ENCODE measurements around the gene LBR.

LBR gene

GRCh38 chr1:225445639-225446594 is 18.1 kb upstream of the LBR start:
- Histone ChIP-seq H3K27ac (replicated peaks; ENCODE audit: low read length) (no peak overlapping the region), H3K4me3 (ENCODE audit: low read length in 2 of 2) (no peak overlapping the region), H3K9me3 (replicated peaks in 1 of 2; ENCODE audit: control insufficient read depth in 2 of 2, insufficient read depth in 1 of 2, low read depth in 1 of 2, low read length in 2 of 2) (no peaks in the 10 kb centered on the region), H3K27me3 (ENCODE audit: control insufficient read depth in 3 of 3, insufficient read depth in 3 of 3, low read depth in 1 of 3, low read length in 3 of 3) (peaks cover 0 to 2% (median 0%) of the 10 kb centered on the region in 3 experiments), H3K4me1 (ENCODE audit: control insufficient read depth in 2 of 2, insufficient read depth in 1 of 2, low read depth in 1 of 2, low read length in 2 of 2) (peaks cover 3 to 15% of the 10 kb centered on the region in 2 donors), H2AK5ac (ENCODE audit: low read depth, low read length) (no peak overlapping the region), H4K91ac (ENCODE audit: low read depth, low read length, poor library complexity) (no peak overlapping the region), H3K9ac (ENCODE audit: low read depth, low read length, poor library complexity) (no peak overlapping the region), H2BK120ac (ENCODE audit: low read depth, low read length) (no peak overlapping the region), H3K36me3 (replicated peaks in 1 of 2; ENCODE audit: control insufficient read depth in 2 of 2, insufficient read depth in 2 of 2, low read length in 2 of 2) (no peaks in the 10 kb centered on the region), H2BK12ac (ENCODE audit: low read length) (no peak overlapping the region), H3K23ac (ENCODE audit: low read depth, low read length, poor library complexity) (no peak overlapping the region), H2BK5ac (ENCODE audit: low read length) (no peak overlapping the region), H3K18ac (ENCODE audit: low read length) (no peak overlapping the region), H3K4me2 (ENCODE audit: insufficient read depth, low read length, poor library complexity, severe bottlenecking) (no peak overlapping the region), H3K79me1 (ENCODE audit: low read depth, low read length) (no peaks in the 10 kb centered on the region), H3K4ac (ENCODE audit: low read length) (no peak overlapping the region), H2BK15ac (ENCODE audit: low read length) (no peak overlapping the region), H2AFZ (ENCODE audit: low read length) (peak overlapping the region; percentile 26), H3K14ac (ENCODE audit: low read length) (no peak overlapping the region), H4K8ac (ENCODE audit: low read depth, low read length) (no peak overlapping the region)
- no CpG with 5 or more reads among the region's 9 CpGs for WGBS, 2 donors (ENCODE audit: extremely low coverage in 2 of 2, insufficient read length in 2 of 2, insufficient replicate concordance in 1 of 2)
- no peak for DNase-seq (ENCODE audit: low spot score)

- Histone ChIP-seq H3K27ac (replicated peaks; ENCODE audit: low read length) (no peak overlapping the region), H2BK120ac (ENCODE audit: low read depth, low read length) (no peak overlapping the region), H3K9ac (ENCODE audit: low read depth, low read length, poor library complexity) (no peak overlapping the region), H3K14ac (ENCODE audit: low read length) (no peak overlapping the region), H4K8ac (ENCODE audit: low read depth, low read length) (no peak overlapping the region), H2BK5ac (ENCODE audit: low read length) (no peak overlapping the region), H3K18ac (ENCODE audit: low read length) (peak overlapping the region; percentile 24), H3K79me1 (ENCODE audit: low read depth, low read length) (no peaks in the 10 kb centered on the region), H3K4ac (ENCODE audit: low read length) (no peak overlapping the region), H2BK15ac (ENCODE audit: low read length) (no peak overlapping the region), H4K91ac (ENCODE audit: low read depth, low read length, poor library complexity) (no peak overlapping the region), H3K23ac (ENCODE audit: low read depth, low read length, poor library complexity) (no peak overlapping the region), H2AK5ac (ENCODE audit: low read depth, low read length) (no peak overlapping the region), H2BK12ac (ENCODE audit: low read length) (no peak overlapping the region), H3K36me3 (replicated peaks in 1 of 2; ENCODE audit: control insufficient read depth in 2 of 2, insufficient read depth in 2 of 2, low read length in 2 of 2) (no peaks in the 10 kb centered on the region), H3K4me2 (ENCODE audit: insufficient read depth, low read length, poor library complexity, severe bottlenecking) (no peak overlapping the region), H3K4me1 (ENCODE audit: control insufficient read depth in 2 of 2, insufficient read depth in 1 of 2, low read depth in 1 of 2, low read length in 2 of 2) (peaks cover 3 to 5% of the 10 kb centered on the region in 2 donors), H3K4me3 (ENCODE audit: low read length in 2 of 2) (no peak overlapping the region), H3K27me3 (ENCODE audit: control insufficient read depth in 3 of 3, insufficient read depth in 3 of 3, low read depth in 1 of 3, low read length in 3 of 3) (no peaks in the 10 kb centered on the region), H3K9me3 (replicated peaks in 1 of 2; ENCODE audit: control insufficient read depth in 2 of 2, insufficient read depth in 1 of 2, low read depth in 1 of 2, low read length in 2 of 2) (no peaks in the 10 kb centered on the region), H2AFZ (ENCODE audit: low read length) (no peak overlapping the region)
- WGBS, 2 donors (ENCODE audit: extremely low coverage in 2 of 2, insufficient read length in 2 of 2, insufficient replicate concordance in 1 of 2) = no CpG with 5 or more reads among the region's 3 CpGs
- DNase-seq (ENCODE audit: low spot score) = no peak
Measured at GRCh38 chr1:225442123-225442505, 14.3 kb upstream of the LBR start.

- Histone ChIP-seq H2AFZ (ENCODE audit: low read length) (no peak overlapping the region), H3K18ac (ENCODE audit: low read length) (no peak overlapping the region), H2AK5ac (ENCODE audit: low read depth, low read length) (no peak overlapping the region), H4K91ac (ENCODE audit: low read depth, low read length, poor library complexity) (no peak overlapping the region), H3K36me3 (replicated peaks in 1 of 2; ENCODE audit: control insufficient read depth in 2 of 2, insufficient read depth in 2 of 2, low read length in 2 of 2) (no peaks in the 10 kb centered on the region), H3K79me1 (ENCODE audit: low read depth, low read length) (no peaks in the 10 kb centered on the region), H3K9me3 (replicated peaks in 1 of 2; ENCODE audit: control insufficient read depth in 2 of 2, insufficient read depth in 1 of 2, low read depth in 1 of 2, low read length in 2 of 2) (no peaks in the 10 kb centered on the region), H3K9ac (ENCODE audit: low read depth, low read length, poor library complexity) (no peak overlapping the region), H3K4me2 (ENCODE audit: insufficient read depth, low read length, poor library complexity, severe bottlenecking) (no peak overlapping the region), H3K14ac (ENCODE audit: low read length) (no peak overlapping the region), H4K8ac (ENCODE audit: low read depth, low read length) (no peak overlapping the region), H3K27me3 (ENCODE audit: control insufficient read depth in 3 of 3, insufficient read depth in 3 of 3, low read depth in 1 of 3, low read length in 3 of 3) (no peaks in the 10 kb centered on the region), H3K23ac (ENCODE audit: low read depth, low read length, poor library complexity) (no peak overlapping the region), H3K4ac (ENCODE audit: low read length) (no peak overlapping the region), H2BK120ac (ENCODE audit: low read depth, low read length) (no peak overlapping the region), H3K4me1 (ENCODE audit: control insufficient read depth in 2 of 2, insufficient read depth in 1 of 2, low read depth in 1 of 2, low read length in 2 of 2) (peaks cover 0 to 3% of the 10 kb centered on the region in 2 donors), H2BK12ac (ENCODE audit: low read length) (no peak overlapping the region), H2BK15ac (ENCODE audit: low read length) (no peak overlapping the region), H3K27ac (replicated peaks; ENCODE audit: low read length) (no peak overlapping the region), H2BK5ac (ENCODE audit: low read length) (no peak overlapping the region), H3K4me3 (ENCODE audit: low read length in 2 of 2) (no peak overlapping the region)
- DNase-seq (ENCODE audit: low spot score) = no peak
- WGBS, 2 donors (ENCODE audit: extremely low coverage in 2 of 2, insufficient read length in 2 of 2, insufficient replicate concordance in 1 of 2) = no CpG with 5 or more reads among the region's 9 CpGs
Measured at GRCh38 chr1:225441314-225442122, 13.7 kb upstream of the LBR start.
